HG03135 (cell line): Measurements from ENCODE around the gene PRKCA.
"Not testable (repeated sequence)": the region's sequence is repeated elsewhere in the genome, so short reads cannot be mapped to it uniquely, and the experiment has no call there.

Experiments used
- ATAC-seq: cut with Tn5 transposase; IDR thresholded peaks from one replicate; pipeline ENCODE4 v1.9.1; 2021; ENCODE audit warnings: mild to moderate bottlenecking, moderate library complexity; ENCODE audit not compliant: unreplicated experiment

The PRKCA gene

DNA sequence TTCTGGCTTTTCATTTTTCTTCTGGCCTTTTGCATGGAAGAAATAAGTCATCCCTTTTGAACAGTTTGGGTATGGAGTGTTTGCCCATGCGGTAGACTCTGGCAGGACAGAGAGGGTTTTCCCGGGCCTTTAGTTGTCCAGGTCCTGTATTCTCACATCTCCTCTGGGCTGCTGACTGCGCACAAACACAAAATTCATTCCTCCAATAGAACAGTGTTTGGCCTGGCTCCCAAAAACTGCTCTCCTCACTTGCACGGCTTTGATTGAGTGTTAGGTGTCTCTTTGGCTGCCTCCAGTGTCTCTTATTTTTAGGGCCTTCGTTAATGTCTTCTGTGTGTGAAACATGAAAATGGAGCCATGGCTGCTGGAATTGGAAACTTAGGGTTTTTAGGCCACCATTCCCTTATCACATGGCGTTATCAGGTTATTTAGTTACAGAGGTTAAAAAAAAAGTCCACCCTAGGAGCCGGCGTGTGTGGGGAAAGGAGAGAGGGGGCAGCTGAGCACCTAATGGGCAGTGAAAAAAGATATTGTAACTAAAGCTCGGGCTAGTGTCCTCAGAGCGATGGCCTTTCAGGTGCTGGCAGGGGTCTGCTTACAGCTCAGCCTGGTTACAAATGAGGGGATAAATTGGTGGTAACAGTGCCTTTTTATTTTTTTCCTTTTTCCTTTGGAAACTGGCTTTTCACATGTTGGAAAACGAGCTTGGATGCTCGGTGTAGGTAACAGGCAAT, 47.3 kb downstream of the PRKCA start:
- no peak for ATAC-seq

DNA sequence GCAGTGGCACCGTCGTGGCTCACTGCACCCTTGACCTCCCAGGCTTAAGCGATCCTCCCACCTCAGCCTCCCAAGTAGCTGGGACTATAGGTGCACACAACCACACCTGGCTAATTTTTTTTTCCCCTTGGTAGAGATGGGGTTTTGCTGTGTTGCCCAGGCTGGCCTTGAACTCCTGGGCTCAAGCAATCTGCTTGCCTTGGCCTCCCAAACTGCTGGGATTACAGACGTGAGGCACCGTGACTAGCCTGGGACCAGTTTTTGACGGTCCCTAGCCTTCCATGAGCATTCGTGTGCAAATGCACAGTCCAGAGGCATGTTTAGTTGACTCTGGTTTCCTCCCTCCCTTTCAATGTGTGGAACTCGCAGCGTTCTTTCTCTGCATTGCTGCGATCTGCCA, 48.2 kb downstream of the PRKCA start:
- ATAC-seq = not testable (repeated sequence)

DNA sequence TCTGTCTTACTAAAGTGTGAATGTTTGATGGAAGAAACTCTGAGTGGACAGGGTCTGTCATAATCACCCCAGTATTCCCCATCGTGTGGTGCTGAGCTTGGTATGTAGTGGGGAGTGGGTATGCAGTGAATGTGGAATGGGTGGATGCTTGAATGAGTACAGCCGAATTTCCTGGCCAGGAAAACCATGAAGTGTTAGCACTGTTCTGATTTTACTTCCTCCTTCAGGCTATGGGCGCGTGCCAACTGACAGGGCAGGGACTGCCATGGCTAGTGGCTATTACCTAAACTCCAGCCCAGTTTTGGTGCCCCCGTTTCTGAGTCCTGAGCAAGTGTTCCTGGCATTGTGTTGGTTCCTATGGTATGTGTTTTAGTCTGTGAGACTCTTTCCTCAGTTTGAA, 48.6 kb downstream of the PRKCA start:
- no peak for ATAC-seq

DNA sequence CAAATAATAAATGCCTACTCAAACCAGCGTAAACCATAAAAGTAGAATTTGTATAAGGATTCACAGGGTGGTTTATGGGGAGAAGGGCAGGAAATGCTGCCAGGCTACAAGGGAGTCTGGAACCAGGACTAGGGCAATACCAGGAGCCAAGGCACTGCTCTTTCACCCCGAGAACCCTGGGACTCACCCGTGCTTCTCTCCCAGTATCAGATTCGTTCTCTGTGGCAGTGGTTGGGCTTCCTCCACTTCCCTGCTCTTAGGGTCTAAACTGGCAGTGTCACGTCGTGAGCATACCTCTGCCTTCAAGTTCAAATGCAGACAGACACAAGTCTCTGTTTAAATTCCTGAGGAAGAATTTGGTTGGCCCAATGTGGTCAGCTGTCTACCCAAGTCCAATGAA, 49.3 kb downstream of the PRKCA start:
- ATAC-seq = no peak

DNA sequence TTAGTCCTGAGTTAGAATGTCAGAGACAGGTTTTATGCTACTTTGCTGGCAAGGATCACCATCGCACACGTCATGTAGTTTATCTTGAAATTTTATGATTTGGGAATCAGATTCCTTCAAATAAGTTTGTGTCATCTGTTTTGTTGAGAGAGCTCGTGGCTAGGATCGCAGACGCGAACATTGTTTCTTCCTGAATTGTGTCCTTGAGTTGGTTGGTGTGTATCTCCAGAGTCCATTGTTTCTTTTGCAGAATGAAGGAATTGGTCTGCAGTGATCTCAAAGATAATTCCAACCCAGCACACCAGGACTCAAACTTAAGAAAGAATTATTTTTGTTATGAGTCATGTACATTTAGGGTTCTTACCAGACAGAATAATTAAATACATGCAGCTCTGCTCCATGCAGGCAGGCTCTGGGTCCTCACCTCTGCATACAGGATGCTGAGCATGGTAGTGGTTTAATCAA, 51.6 kb downstream of the PRKCA start:
- no peak for ATAC-seq

DNA sequence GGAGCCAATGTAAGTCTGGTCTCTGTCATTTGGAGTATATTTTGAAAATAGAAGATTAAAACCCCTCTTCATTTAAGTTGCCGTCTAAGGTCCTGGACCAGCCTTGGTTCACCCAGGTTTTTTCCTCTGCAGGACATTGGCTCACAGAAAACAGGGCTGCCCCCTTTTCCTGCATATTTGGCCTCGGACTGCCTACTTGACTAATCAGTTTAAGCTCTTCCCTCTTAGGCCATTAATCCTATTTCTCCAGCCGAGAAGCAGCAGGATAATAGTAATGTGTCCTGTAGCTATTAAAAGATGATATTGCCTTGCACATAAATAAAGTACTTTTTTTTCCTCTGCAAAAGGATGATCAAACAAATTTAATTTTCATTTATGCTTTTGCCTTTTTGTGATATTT, 52.1 kb downstream of the PRKCA start:
- ATAC-seq = no peak

DNA sequence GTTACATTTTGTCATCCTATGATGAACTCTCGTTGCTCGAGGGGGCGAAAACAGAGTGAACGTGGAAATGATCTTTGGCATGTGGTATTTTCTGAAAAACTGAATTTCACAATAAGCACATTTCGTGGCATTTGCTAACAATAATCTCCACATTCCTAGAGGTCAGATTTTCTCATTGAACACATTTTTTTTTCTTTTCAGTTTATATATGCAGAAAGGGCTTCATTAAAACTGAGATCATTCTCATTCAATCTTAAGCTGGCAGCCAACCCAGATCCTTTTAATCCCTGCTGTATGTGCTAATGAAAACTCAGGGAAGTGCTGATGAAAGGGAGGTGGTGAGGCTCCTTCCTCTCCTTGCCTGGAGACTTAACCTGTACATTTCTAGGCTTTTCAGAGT, 52.6 kb downstream of the PRKCA start:
- ATAC-seq = no peak

DNA sequence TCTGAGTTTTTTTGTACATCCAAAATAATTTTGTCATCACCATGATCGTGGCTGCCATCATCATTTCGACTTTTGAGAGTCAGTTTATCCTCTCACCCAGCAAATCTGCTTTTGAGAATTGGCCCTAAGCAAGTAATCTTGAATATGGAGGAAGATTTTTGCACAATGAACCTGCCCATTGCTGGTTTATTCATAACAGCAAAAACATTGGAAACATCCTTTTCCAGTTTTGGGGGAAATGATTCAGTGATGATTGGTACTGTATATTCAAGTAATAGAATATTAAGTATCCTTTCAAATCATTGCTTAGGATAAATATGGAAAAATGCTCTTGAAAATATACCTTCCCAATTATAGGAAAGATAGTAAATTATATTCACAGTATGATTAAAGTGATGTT, 53.1 kb downstream of the PRKCA start:
- no peak for ATAC-seq

DNA sequence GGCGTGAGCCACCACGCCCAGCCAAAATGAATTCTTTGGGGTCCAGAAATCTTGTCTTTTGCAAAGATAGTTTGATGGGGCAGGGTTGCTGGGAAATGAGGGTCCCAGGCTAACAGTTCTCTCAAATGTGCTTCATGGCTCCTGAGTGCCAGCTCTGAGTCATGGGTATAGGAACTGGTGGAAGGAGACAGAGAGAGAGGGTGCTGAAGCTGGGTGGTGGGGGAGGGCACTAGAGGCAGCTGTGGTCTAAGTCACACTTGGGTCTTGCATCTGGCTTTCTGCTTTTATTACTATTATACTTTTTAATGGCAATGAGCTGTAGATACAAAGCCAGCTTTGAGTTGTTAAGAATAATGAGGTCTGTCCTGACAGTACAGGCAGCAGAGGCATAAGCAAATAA, 54.6 kb downstream of the PRKCA start:
- ATAC-seq = no peak

DNA sequence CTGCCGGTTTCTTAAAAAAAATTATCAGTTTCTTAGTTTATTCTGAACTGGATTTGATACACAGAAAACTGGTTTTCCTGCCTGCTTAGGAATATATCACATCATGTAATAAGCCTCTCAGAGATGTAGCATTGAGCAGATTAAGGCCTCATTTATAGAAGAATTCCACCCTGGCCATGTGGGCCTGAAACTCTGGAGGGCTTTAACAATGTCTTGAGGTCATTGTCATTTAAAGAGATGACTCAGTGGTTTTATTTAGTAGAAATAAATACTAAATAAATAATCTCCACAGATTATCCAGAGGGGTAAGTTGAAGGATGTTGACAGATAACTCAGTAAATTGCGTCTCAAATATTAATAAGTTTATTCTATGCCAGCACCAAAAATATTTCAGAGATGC, 56.9 kb downstream of the PRKCA start:
- ATAC-seq = no peak

DNA sequence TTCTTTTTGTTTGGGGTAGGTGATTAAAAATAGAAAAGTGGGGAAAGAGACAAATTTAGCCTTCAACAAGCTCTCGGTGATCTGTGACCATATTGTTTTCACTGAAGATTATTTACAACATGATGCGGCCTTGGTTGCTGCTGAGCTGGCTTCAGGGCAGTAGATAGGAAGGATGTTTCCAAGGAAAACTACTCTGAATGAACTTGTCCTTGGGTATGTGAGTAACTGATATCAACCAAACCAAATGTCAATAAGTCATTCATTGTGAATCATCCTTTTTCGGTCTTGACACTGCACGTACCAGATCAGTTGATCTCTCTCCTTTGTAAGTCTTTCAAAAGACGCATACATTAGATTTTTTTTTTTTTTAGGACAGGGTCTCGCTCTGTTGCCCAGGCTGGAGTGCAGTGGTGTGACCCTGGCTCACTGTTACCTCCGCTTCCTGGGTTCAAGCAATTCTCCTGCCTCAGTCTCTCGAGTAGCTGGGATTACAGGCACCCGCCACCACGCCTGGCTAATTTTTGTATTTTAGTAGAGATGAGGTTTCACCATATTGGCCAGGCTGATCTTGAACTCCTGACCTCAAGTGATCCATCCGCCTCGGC, 58.6 kb downstream of the PRKCA start:
- ATAC-seq = not testable (repeated sequence)

DNA sequence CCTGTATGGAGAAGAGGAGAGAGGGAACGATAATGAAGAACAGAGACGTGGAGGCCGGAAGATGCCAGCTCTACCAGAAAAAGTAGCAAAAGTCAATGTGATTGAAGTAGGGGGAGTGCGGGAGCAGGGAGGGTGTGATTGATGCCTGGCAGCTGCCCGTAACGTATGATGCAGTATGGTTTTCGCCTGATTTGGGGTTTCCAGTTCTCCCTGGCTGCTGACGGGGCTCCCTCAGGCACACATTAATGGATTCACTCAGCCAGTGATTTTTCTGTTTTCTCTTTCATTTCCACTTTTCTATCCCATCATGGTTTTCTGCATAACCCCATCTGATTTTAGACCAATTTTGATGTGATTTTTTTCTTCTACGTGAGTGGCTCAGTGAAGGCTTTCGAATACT, 62.1 kb downstream of the PRKCA start:
- no peak for ATAC-seq

DNA sequence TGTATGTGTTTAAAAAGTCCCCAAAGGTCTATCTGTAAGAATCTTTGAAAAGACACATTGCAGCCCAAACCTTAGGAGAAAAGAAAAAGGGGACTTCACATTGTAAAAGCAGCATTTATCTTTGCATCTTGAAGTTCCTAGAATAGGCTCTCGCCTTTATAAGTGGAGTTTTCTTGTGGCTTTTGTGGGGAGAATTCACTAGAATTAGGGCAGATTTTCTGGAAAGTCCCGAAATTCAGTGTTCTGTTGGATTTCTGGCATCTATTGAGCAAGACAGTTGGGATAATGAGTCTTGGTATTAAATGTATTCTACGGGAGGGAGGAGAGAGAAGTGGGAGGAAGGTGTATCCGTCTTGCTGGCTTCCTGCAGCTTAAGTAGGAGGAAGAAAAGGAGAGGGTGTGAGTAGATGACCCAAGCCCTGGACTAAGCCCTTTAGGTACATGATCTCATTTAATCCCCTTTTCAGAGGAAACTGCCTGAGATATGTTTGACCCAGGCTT, 62.6 kb downstream of the PRKCA start:
- no peak for ATAC-seq

DNA sequence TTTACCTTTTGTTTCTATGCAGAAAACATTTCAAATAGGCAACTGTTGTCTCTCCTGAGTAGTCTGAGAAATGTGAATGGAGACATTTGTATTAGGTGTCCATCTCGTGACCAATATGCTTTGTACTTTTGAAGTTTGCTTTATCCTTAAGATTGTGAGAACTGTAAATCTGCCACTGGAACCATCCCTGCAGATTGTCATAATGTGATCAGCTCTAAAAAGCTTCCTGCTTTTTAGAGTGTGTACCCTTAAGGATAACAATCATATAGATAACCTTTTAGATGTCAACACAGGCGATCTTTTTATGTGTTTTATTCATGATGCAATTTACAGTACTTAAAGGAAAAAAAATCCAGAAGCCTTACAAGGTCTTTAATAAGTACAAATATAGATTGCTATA, 63.5 kb downstream of the PRKCA start:
- ATAC-seq = no peak

DNA sequence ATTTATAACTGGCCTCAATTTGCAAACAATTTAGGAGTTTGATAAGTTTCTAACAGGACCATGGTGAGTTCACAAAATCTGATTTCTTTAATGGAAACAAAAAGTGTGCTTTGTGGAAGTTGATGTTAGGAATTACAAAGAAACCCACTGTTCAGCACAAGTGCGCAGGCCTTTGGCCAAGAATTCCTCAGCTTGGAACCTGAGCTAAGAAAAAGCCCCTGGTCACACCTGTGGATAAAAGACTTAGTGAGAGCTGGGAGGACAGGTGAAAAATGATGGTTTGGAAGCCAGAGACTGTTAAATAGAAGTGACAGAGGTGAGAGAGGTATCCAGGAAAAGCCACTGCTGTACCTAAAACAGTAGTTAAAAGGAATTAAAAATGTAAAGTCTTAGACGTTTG, 64.7 kb downstream of the PRKCA start:
- no peak for ATAC-seq

DNA sequence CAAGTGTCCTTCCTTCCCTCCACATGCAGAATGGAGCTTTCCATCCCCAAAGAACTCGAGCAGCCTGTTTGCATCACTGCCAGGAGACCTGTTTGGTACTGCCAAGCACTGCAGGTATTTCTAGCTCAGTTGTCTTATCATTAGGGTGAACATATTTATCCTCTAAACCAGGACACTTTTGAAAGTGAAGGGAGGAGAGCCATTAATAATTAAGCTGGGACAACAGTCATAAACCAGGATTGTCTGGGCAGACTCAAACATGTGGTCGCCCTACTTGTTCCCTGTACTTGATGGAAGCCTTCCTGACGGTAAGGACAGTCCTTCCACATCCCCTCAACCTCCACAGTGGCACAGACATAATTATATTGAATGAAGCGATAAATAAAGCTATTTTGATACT, 67.4 kb downstream of the PRKCA start:
- ATAC-seq = no peak

DNA sequence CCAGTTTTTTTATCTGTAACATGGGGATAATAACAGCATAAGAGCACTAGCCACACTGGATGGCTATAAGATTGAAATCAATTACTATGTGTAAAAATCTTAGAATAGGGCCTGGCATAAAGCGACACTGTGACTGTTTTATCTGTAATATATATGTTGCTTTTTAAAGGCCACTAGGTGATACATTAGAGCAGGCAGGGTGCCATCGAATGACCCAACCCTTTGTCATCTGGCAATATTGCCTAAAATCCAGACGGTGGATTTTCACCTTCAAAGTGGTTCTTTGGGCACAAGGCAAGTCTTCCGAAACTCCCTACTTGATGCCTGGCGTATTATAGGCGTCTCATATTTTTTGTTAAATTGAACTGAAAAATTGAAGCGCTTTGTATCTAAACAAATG, 69.1 kb downstream of the PRKCA start:
- ATAC-seq = no peak

DNA sequence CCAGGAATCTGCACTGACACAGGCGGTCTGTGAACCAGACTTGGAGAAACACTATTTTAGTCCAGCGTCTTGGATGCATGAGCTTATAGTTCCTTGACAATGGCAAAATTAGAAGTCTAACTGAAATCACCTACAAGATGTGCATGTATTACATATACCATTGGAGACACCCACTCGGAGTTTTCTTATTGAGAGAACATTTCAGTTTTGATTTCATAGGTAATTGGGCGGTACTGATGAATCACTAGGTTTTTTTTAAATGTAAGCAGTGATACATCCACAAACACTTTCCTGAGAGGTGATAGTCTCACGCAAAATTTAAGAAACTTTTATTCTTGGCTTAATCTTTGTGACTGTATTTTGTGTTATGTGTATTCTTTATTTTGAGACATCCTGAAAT, 69.8 kb downstream of the PRKCA start:
- ATAC-seq = no peak

DNA sequence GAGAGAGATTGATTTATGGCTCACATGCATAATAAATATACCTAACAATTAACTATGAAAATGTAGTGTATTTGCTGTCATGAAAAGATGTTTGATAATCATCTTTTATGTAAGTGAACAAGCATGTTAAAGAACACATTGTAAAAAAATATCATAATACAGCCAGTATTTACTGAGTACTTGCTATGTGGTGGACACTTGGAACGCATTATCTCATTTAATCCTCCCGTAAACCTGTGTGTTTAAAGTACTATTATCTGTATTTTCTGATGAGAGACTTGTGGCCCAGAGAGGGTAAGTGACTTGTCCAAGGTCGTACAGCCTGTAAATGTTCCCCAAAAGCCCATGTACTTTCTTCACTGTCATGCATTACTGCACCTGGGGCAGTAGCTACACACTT, 70.7 kb downstream of the PRKCA start:
- ATAC-seq = no peak

DNA sequence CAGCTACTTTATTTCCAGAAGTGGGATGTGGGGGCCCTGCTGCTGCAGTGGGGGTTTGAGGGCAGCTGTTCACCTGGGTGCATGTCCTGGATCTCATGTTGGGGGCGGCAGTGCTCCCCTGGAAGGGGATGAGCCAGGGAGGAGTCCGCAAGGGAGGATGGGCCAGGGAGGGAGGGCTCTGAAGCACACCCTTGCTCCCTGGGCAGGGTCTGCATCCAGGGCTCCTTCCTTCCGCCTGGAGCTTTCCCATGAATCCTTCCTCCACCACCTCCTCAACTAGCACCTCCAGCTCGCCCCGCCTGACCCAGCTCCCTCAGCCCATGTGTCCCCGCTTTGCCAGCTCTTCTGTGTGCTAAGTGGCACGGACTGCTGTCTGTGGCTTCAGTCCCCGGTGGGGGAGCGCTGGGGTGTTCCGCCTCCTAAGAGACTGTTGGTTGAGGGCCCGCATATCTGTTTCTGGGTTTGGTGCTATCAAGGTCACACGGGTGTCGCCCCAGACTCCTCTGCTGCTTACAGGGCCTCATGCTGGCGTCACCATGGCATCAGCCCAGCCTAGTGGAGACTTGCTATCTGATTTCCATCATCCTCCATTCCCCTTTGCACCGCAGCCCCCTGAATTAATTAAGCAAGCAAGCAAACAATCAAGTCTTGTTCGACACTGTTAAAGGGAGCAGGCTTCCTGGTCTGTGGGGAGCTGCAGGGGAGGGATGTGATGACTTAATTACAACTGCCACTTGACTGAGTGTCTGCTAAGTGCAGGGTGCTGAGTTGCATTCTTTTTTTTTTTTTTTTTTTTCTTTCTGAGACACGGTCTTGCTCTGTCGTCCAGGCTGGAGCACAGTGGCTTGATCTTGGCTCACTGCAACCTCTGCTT, 71.8 kb downstream of the PRKCA start:
- ATAC-seq = no peak

DNA sequence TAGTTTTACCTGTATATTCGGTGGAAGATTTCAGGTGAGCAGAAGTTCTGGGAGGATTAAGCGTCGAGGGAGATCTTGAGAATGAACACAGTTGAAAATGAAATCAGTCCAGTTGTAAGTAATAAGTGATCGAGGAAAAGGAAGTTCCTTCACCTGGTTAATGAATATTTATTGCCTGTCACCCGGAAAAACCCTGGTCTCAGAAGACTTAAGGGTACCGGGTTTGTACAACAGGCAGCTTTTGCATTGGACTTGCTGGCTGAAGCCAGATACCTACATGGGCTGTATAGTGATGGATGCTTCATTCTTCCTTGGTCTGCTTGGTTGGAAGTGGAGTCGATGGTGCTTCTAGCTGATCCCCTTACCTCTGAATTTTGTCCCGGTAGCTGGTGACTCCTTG, 72.7 kb downstream of the PRKCA start:
- ATAC-seq = no peak

DNA sequence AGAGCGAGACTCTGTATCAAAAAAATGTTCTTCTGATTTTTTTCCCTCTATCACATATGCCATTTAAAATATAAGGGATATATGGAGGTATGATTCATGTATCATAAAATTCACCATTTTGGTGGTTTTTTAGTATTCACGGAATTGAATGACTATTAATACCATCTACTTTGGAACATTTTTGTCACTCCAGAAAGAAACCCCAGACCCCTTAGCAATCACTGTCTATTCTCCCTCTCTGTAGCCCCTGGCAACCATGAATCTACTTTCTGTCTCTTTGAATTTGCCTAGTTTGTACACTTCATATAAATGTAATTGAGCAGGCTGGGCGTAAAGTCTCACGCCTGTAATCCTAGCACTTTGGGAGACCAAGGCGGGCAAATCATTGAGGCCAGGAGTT, 75.9 kb downstream of the PRKCA start:
- ATAC-seq = no peak
